HEK293 (cell line): ENCODE measurements around the gene NFATC1.

Source experiments
- CTCF ChIA-PET: fragments of 350-600 bp; formaldehyde crosslinking; extraction: SDS; loops from one replicate; lab custom pipeline; 2021; ENCODE audit warnings: antibody characterized with exemption; lab: Yijun Ruan, JAX
- POLR2A ChIA-PET: fragments of 300-600 bp; formaldehyde crosslinking; extraction: SDS; loops from one replicate; lab custom pipeline; 2020; ENCODE audit warnings: antibody characterized with exemption, inconsistent platforms; lab: Yijun Ruan, JAX
- H3K27ac ChIP-seq: fragments of 200-500 bp; sonication (Bioruptor generic); 2 replicates; pipeline ENCODE4 v1.5.1; 2014; ENCODE audit warnings: low read depth, low read length, control low read depth, inconsistent platforms; ENCODE audit errors: extremely low read depth
- H3K36me3 ChIP-seq, 2 experiments: fragments of 200-500 bp in 1 of 2; sonication (Bioruptor generic) in 1 of 2; 1 replicate in 1 of 2; 2 replicates in 1 of 2; pipeline ENCODE4 v1.5.1; 2014 to 2017; ENCODE audit warnings: inconsistent platforms in 2 of 2, low read length in 2 of 2; ENCODE audit not compliant: control insufficient read depth in 2 of 2, insufficient read depth in 1 of 2
- H3K4me1 ChIP-seq: fragments of 200-500 bp; sonication (Bioruptor generic); 2 replicates; pipeline ENCODE4 v1.5.1; 2014; ENCODE audit warnings: mild to moderate bottlenecking, low read length, inconsistent platforms; ENCODE audit not compliant: control insufficient read depth, insufficient read depth
- H3K4me3 ChIP-seq: 2 replicates; pipeline ENCODE4 v1.5.1; 2011; ENCODE audit warnings: low read depth, mild to moderate bottlenecking, control low read depth, low read length, moderate library complexity
- H3K9me3 ChIP-seq: fragments of 200-500 bp; sonication (Bioruptor generic); 2 replicates; pipeline ENCODE4 v1.5.1; 2014; ENCODE audit warnings: low read depth, low read length, inconsistent platforms; ENCODE audit not compliant: control insufficient read depth, insufficient read depth
- GLIS1 ChIP-seq: fragments of 450-650 bp; formaldehyde crosslinking; IDR thresholded peaks from 2 replicates; pipeline ENCODE4 v1.5.1; 2016; ENCODE audit warnings: missing biosample characterization, missing genetic modification characterization
- KLF17 ChIP-seq: fragments of 450-650 bp; formaldehyde crosslinking; IDR thresholded peaks from 2 replicates; pipeline ENCODE4 v1.5.1; 2016; ENCODE audit warnings: missing biosample characterization, missing genetic modification characterization
- SCRT2 ChIP-seq: fragments of 450-650 bp; formaldehyde crosslinking; IDR thresholded peaks from 2 replicates; pipeline ENCODE4 v1.5.1; 2016; ENCODE audit warnings: missing biosample characterization, missing genetic modification characterization
- ZBTB26 ChIP-seq: fragments of 450-650 bp; formaldehyde crosslinking; optimal IDR thresholded peaks from 2 replicates; pipeline ENCODE3; 2016; ENCODE audit warnings: missing biosample characterization, mild to moderate bottlenecking, missing genetic modification characterization
- ZBTB48 ChIP-seq: fragments of 450-650 bp; formaldehyde crosslinking; IDR thresholded peaks from 2 replicates; pipeline ENCODE4 v1.5.1; 2016; ENCODE audit warnings: missing biosample characterization, missing genetic modification characterization
- ZFP3 ChIP-seq: fragments of 450-650 bp; formaldehyde crosslinking; IDR thresholded peaks from 2 replicates; pipeline ENCODE4 v1.5.1; 2016; ENCODE audit warnings: low read depth, missing biosample characterization, missing genetic modification characterization
- ZNF138 ChIP-seq: fragments of 450-650 bp; formaldehyde crosslinking; IDR thresholded peaks from 2 replicates; pipeline ENCODE4 v1.5.1; 2016; ENCODE audit warnings: missing biosample characterization, missing genetic modification characterization, borderline replicate concordance
- ZNF19 ChIP-seq: fragments of 450-650 bp; formaldehyde crosslinking; IDR thresholded peaks from 2 replicates; pipeline ENCODE4; 2016; ENCODE audit warnings: missing biosample characterization, missing genetic modification characterization, low read depth
- ZNF302 ChIP-seq: fragments of 450-650 bp; formaldehyde crosslinking; IDR thresholded peaks from 2 replicates; pipeline ENCODE4 v1.5.1; 2016; ENCODE audit warnings: missing biosample characterization, missing genetic modification characterization, low read depth
- ZNF341 ChIP-seq: fragments of 450-650 bp; formaldehyde crosslinking; IDR thresholded peaks from 2 replicates; pipeline ENCODE4; 2016; ENCODE audit warnings: low read depth, missing biosample characterization, missing genetic modification characterization
- ZNF560 ChIP-seq: fragments of 450-650 bp; formaldehyde crosslinking; IDR thresholded peaks from 2 replicates; pipeline ENCODE4 v1.5.1; 2017; ENCODE audit warnings: missing biosample characterization, missing genetic modification characterization, borderline replicate concordance
- ZNF654 ChIP-seq: fragments of 450-650 bp; formaldehyde crosslinking; IDR thresholded peaks from 2 replicates; pipeline ENCODE4 v1.5.1; 2016; ENCODE audit warnings: low read depth, missing biosample characterization, missing genetic modification characterization
- ZNF660 ChIP-seq: fragments of 450-650 bp; IDR thresholded peaks from 2 replicates; pipeline ENCODE4 v1.5.1; 2018; ENCODE audit warnings: missing biosample characterization, mild to moderate bottlenecking, missing genetic modification characterization
- TF ChIP-seq, protein P1 (sequence below): fragments of 450-650 bp; formaldehyde crosslinking; IDR thresholded peaks from 2 replicates; pipeline ENCODE4 v1.5.1; 2016; ENCODE audit warnings: missing biosample characterization, missing genetic modification characterization
- TF ChIP-seq, protein P2 (sequence below): fragments of 450-650 bp; formaldehyde crosslinking; IDR thresholded peaks from 2 replicates; pipeline ENCODE4 v1.5.1; 2016; ENCODE audit warnings: missing biosample characterization, missing genetic modification characterization
- TF ChIP-seq, protein P3 (sequence below): fragments of 450-650 bp; formaldehyde crosslinking; IDR thresholded peaks from 2 replicates; pipeline ENCODE4 v1.5.1; 2017; ENCODE audit warnings: missing biosample characterization, missing genetic modification characterization
- TF ChIP-seq, protein P4 (sequence below): fragments of 450-650 bp; formaldehyde crosslinking; IDR thresholded peaks from 2 replicates; pipeline ENCODE4 v1.5.1; 2017; ENCODE audit warnings: missing biosample characterization, missing genetic modification characterization

NFATC1 gene

DNA sequence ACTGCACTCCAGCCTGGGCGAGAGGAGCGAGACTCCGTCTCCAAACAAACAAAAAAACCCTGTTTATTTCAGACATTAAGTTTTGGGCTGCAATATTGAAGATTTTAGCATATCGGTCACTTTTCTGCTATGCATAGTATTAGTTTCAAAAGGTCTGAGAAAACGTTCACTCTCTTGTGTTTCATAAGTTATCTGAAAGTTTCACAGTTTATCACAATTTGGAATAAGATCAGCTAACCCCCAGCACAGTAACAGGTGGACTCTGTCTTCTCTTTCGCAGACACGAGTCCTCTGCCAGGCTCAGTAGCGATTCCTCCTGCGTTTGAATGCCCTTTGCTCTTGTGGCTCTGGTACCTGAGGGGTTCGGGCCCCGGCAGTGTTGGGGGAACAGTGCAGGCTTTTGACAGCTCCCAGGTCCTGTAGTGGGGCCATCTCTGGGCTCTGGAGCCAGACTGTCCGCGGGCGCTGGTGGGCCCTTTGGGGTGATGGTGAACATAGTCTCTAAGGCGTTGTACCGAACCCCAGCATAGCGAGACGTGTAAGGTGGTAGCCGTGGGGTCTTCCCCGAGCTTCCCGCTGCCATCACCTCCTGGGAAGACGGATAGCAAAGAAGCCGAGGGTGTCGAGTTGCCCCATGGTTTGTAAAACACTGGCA lies 20.4 kb downstream of the NFATC1 start:
- POLR2A ChIA-PET = no interaction called here
- Histone ChIP-seq H3K9me3 (no peaks in the 10 kb centered on the region), H3K36me3 (peaks cover 0 to 34% of the 10 kb centered on the region in 2 experiments; a peak in 1 of 3 replicates), H3K4me3 (no peak overlapping the region), H3K27ac (no peak overlapping the region), H3K4me1 (no peaks in the 10 kb centered on the region)
- TF ChIP-seq ZNF341 (tag by site-specific recombination) (no peak), ZFP3 (no peak), ZBTB48 (tag by site-specific recombination) (no peak), SCRT2 (tag by site-specific recombination) (no peak), ZBTB26 (tag by site-specific recombination) (no peak), KLF17 (tag by site-specific recombination) (no peak), ZNF560 (tag by site-specific recombination) (no peak), GLIS1 (tag by site-specific recombination) (no peak), ZNF654 (tag by site-specific recombination) (no peak), ZNF660 (no peak), ZNF19 (tag by site-specific recombination) (no peak), ZNF138 (no peak), ZNF302 (no peak)
- TF ChIP-seq, protein P1, sequence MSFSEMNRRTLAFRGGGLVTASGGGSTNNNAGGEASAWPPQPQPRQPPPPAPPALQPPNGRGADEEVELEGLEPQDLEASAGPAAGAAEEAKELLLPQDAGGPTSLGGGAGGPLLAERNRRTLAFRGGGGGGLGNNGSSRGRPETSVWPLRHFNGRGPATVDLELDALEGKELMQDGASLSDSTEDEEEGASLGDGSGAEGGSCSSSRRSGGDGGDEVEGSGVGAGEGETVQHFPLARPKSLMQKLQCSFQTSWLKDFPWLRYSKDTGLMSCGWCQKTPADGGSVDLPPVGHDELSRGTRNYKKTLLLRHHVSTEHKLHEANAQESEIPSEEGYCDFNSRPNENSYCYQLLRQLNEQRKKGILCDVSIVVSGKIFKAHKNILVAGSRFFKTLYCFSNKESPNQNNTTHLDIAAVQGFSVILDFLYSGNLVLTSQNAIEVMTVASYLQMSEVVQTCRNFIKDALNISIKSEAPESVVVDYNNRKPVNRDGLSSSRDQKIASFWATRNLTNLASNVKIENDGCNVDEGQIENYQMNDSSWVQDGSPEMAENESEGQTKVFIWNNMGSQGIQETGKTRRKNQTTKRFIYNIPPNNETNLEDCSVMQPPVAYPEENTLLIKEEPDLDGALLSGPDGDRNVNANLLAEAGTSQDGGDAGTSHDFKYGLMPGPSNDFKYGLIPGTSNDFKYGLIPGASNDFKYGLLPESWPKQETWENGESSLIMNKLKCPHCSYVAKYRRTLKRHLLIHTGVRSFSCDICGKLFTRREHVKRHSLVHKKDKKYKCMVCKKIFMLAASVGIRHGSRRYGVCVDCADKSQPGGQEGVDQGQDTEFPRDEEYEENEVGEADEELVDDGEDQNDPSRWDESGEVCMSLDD = no peak
- TF ChIP-seq, protein P2, sequence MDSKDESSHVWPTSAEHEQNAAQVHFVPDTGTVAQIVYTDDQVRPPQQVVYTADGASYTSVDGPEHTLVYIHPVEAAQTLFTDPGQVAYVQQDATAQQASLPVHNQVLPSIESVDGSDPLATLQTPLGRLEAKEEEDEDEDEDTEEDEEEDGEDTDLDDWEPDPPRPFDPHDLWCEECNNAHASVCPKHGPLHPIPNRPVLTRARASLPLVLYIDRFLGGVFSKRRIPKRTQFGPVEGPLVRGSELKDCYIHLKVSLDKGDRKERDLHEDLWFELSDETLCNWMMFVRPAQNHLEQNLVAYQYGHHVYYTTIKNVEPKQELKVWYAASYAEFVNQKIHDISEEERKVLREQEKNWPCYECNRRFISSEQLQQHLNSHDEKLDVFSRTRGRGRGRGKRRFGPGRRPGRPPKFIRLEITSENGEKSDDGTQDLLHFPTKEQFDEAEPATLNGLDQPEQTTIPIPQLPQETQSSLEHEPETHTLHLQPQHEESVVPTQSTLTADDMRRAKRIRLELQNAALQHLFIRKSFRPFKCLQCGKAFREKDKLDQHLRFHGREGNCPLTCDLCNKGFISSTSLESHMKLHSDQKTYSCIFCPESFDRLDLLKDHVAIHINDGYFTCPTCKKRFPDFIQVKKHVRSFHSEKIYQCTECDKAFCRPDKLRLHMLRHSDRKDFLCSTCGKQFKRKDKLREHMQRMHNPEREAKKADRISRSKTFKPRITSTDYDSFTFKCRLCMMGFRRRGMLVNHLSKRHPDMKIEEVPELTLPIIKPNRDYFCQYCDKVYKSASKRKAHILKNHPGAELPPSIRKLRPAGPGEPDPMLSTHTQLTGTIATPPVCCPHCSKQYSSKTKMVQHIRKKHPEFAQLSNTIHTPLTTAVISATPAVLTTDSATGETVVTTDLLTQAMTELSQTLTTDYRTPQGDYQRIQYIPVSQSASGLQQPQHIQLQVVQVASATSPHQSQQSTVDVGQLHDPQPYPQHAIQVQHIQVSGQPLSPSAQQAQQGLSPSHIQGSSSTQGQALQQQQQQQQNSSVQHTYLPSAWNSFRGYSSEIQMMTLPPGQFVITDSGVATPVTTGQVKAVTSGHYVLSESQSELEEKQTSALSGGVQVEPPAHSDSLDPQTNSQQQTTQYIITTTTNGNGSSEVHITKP = no peak
- TF ChIP-seq, protein P3, sequence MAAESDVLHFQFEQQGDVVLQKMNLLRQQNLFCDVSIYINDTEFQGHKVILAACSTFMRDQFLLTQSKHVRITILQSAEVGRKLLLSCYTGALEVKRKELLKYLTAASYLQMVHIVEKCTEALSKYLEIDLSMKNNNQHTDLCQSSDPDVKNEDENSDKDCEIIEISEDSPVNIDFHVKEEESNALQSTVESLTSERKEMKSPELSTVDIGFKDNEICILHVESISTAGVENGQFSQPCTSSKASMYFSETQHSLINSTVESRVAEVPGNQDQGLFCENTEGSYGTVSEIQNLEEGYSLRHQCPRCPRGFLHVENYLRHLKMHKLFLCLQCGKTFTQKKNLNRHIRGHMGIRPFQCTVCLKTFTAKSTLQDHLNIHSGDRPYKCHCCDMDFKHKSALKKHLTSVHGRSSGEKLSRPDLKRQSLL (tag by site-specific recombination) = no peak
- TF ChIP-seq, protein P4, sequence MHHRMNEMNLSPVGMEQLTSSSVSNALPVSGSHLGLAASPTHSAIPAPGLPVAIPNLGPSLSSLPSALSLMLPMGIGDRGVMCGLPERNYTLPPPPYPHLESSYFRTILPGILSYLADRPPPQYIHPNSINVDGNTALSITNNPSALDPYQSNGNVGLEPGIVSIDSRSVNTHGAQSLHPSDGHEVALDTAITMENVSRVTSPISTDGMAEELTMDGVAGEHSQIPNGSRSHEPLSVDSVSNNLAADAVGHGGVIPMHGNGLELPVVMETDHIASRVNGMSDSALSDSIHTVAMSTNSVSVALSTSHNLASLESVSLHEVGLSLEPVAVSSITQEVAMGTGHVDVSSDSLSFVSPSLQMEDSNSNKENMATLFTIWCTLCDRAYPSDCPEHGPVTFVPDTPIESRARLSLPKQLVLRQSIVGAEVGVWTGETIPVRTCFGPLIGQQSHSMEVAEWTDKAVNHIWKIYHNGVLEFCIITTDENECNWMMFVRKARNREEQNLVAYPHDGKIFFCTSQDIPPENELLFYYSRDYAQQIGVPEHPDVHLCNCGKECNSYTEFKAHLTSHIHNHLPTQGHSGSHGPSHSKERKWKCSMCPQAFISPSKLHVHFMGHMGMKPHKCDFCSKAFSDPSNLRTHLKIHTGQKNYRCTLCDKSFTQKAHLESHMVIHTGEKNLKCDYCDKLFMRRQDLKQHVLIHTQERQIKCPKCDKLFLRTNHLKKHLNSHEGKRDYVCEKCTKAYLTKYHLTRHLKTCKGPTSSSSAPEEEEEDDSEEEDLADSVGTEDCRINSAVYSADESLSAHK (tag by site-specific recombination) = no peak
- CTCF ChIA-PET = interaction anchor here (0.5 kb wide), 1 partner anchor 1299 kb away, joined by 4 read pairs; no protein-coding TSS in a partner anchor
